HFFc6 (cell line): Measurements from ENCODE around the gene MSI2. TPM values are rescaled to one million over a fixed set of nuclear protein-coding genes. Genes with fewer than 3 reads are reported as not detected.

ENCODE experiments used
- DNase-seq: peaks from one replicate; pipeline ENCODE4 v3.0.0-alpha.2; 2018
- H3K27ac Mint-ChIP-seq: 2 replicates; pipeline ENCODE4 v1.8.0; 2020; ENCODE audit warnings: mild to moderate bottlenecking, mixed read lengths
- H3K27me3 Mint-ChIP-seq: 2 replicates; pipeline ENCODE4 v1.8.0; 2021; ENCODE audit warnings: mild to moderate bottlenecking, moderate library complexity, mixed read lengths; ENCODE audit not compliant: insufficient read depth
- H3K36me3 Mint-ChIP-seq: 2 replicates; pipeline ENCODE4 v1.8.0; 2021; ENCODE audit warnings: low read depth, mixed read lengths
- H3K4me1 Mint-ChIP-seq: 2 replicates; pipeline ENCODE4 v1.8.0; 2020; ENCODE audit warnings: low read depth, mixed read lengths
- H3K4me3 Mint-ChIP-seq: 2 replicates; pipeline ENCODE4 v1.8.0; 2020; ENCODE audit warnings: mild to moderate bottlenecking, moderate library complexity, mixed read lengths
- H3K9me3 Mint-ChIP-seq: 2 replicates; pipeline ENCODE4 v1.8.0; 2020; ENCODE audit warnings: mild to moderate bottlenecking, mixed read lengths
- total RNA-seq, 6 experiments: library from RNA; stranded (reverse); fragmentation: NEBNext Ultra II Directional; extraction: Animal tissue kit (Norgen Biotek cat#: 25700); gene quantifications; 2 replicates in 1 of 6; 3 replicates in 5 of 6; pipeline ENCODE4 v1.2.3, GENCODE V29; 2021
- TF ChIP-seq, protein P1 (sequence below): fragments of 200-600 bp; sonication (generic); IDR thresholded peaks from 2 replicates; pipeline ENCODE4 v1.5.0; 2021; ENCODE audit warnings: antibody characterized with exemption, mild to moderate bottlenecking

MSI2 gene
- total RNA-seq, 6 experiments from 2014 or later = 53.5 to 71.7 (median 55.0) TPM

DNA sequence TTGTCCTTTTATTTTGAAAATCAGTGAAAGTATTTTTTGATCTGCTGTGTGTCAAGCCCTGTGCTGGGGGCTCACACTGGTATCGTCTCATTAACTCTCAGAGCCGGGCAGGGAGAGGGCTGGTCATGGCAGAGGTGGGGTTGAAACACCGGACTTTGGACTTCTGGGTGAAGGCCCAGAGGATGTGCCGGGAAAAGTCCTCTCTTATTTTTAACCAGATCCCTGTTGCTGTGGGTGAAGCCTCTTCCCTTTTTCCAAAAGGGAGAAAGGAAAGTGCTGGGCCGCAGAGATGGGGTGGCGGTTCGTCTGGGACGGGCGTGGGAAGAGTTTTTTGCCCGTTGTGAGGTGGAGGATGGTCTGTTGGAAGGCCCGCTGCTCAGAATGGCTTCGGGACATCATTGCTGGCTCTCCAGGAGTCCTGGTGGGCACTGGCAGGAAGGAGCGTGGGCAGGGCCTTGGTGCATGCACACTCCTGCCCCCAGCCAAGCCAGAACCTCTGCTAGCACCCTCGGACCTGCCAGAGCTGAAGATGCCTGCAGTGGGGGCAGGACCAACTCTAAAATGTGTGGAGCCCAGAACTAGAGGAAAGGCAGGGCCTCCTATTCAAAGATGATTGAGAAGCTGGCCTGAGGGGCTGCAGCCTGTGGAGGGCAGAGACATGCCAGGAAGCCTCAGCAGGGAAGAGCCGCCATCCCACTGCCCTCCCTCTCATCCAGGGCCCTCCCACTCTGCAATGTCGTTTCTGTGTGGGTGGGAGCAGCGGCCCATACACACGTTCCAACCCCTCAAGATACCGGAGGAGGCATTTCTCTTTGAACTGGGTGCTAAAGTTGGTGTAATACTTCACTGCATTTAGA lies 275.6 kb downstream of the MSI2 start:
- Mint-ChIP-seq H3K9me3 (no peaks in the 10 kb centered on the region), H3K27me3 (no peaks in the 10 kb centered on the region; the same call in 1 of the 2 replicates), H3K27ac (no peak overlapping the region), H3K4me1 (peaks cover 44% of the 10 kb centered on the region), H3K36me3 (no peaks in the 10 kb centered on the region; the same call in 1 of the 2 replicates), H3K4me3 (no peak overlapping the region)
- DNase-seq = no peak
- TF ChIP-seq, protein P1, sequence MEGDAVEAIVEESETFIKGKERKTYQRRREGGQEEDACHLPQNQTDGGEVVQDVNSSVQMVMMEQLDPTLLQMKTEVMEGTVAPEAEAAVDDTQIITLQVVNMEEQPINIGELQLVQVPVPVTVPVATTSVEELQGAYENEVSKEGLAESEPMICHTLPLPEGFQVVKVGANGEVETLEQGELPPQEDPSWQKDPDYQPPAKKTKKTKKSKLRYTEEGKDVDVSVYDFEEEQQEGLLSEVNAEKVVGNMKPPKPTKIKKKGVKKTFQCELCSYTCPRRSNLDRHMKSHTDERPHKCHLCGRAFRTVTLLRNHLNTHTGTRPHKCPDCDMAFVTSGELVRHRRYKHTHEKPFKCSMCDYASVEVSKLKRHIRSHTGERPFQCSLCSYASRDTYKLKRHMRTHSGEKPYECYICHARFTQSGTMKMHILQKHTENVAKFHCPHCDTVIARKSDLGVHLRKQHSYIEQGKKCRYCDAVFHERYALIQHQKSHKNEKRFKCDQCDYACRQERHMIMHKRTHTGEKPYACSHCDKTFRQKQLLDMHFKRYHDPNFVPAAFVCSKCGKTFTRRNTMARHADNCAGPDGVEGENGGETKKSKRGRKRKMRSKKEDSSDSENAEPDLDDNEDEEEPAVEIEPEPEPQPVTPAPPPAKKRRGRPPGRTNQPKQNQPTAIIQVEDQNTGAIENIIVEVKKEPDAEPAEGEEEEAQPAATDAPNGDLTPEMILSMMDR = no peak

DNA sequence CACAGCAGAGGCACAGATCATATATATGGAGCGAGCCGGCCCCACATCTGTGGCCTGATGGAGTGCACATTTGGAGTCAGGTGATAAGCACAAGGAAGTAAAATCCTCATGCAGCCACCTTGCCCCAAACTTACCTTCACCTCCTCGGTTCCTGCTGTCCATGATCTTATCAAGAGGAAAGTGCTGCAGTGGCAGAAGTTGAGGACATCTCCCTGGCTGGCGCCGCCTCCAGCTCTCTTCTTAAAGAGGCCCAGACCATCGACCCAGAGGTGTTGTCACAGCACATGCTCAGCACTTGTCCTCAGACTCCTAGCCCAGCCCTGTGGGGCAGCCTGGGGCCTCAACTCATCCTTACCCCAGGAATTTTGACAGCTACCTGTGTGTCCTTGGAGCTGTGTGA lies 276.2 kb downstream of the MSI2 start:
- DNase-seq = no peak
- TF ChIP-seq, protein P1 = no peak
- H3K4me1 Mint-ChIP-seq = peaks cover 44% of the 10 kb centered on the region
- no peak overlapping the region for H3K4me3 Mint-ChIP-seq
- H3K9me3 Mint-ChIP-seq = no peaks in the 10 kb centered on the region
- no peaks in the 10 kb centered on the region; the same call in 1 of the 2 replicates for H3K36me3 Mint-ChIP-seq
- H3K27ac Mint-ChIP-seq = no peak overlapping the region
- H3K27me3 Mint-ChIP-seq = no peaks in the 10 kb centered on the region; the same call in 1 of the 2 replicates

GRCh38 chr17:57532966-57533365 lies 276.6 kb downstream of the MSI2 start:
- Mint-ChIP-seq H3K9me3 (no peaks in the 10 kb centered on the region), H3K4me3 (no peak overlapping the region), H3K36me3 (no peaks in the 10 kb centered on the region; the same call in 1 of the 2 replicates), H3K4me1 (peaks cover 44% of the 10 kb centered on the region), H3K27me3 (no peaks in the 10 kb centered on the region; the same call in 1 of the 2 replicates), H3K27ac (no peak overlapping the region)
- TF ChIP-seq, protein P1 = no peak
- DNase-seq = no peak

- Mint-ChIP-seq H3K9me3 (no peaks in the 10 kb centered on the region), H3K27me3 (no peaks in the 10 kb centered on the region; the same call in 1 of the 2 replicates), H3K4me1 (peaks cover 52% of the 10 kb centered on the region), H3K36me3 (no peaks in the 10 kb centered on the region; the same call in 1 of the 2 replicates), H3K27ac (no peak overlapping the region), H3K4me3 (no peak overlapping the region)
- no peak for DNase-seq
- TF ChIP-seq, protein P1 = no peak
Observed at GRCh38 chr17:57533684-57534305, 277.5 kb downstream of the MSI2 start.

GRCh38 chr17:57534863-57535248 lies 278.5 kb downstream of the MSI2 start:
- Mint-ChIP-seq H3K27me3 (no peaks in the 10 kb centered on the region; the same call in 1 of the 2 replicates), H3K4me1 (peaks cover 46% of the 10 kb centered on the region), H3K27ac (no peak overlapping the region; the same call in 1 of the 2 replicates), H3K9me3 (no peaks in the 10 kb centered on the region), H3K36me3 (no peaks in the 10 kb centered on the region; the same call in 1 of the 2 replicates), H3K4me3 (no peak overlapping the region)
- no peak for DNase-seq
- TF ChIP-seq, protein P1 = no peak
